Mesenchymal stem cell (in vitro differentiated cells and primary cell): ENCODE results near the gene CAND2. TPM values are rescaled to one million over a fixed set of nuclear protein-coding genes. Genes with fewer than 3 reads are reported as not detected.

Experiments
- DNase-seq: peaks from one replicate; pipeline ENCODE4 v3.0.0-alpha.2; 2013
- H2AFZ ChIP-seq: one replicate; pipeline ENCODE4 v1.6.1; 2013; ENCODE audit warnings: low read depth, mild to moderate bottlenecking, control low read depth, inconsistent platforms, low read length, moderate library complexity
- H2AK5ac ChIP-seq: 2 replicates; pipeline ENCODE4 v1.6.1; 2013; ENCODE audit warnings: low read length, moderate library complexity, mild to moderate bottlenecking, inconsistent platforms; ENCODE audit not compliant: severe bottlenecking
- H2BK120ac ChIP-seq: one replicate; pipeline ENCODE4 v1.6.1; 2013; ENCODE audit warnings: low read depth, mild to moderate bottlenecking, inconsistent platforms, low read length, moderate library complexity
- H2BK12ac ChIP-seq, 2 experiments: one replicate each; pipeline ENCODE4 v1.6.1; 2013; ENCODE audit warnings: inconsistent platforms in 2 of 2, low read length in 2 of 2, mild to moderate bottlenecking in 2 of 2, moderate library complexity in 2 of 2, control low read depth in 1 of 2
- H2BK15ac ChIP-seq: one replicate; pipeline ENCODE4 v1.6.1; 2013; ENCODE audit warnings: mild to moderate bottlenecking, low read depth, inconsistent platforms; ENCODE audit not compliant: poor library complexity, severe bottlenecking
- H2BK5ac ChIP-seq: 2 replicates; pipeline ENCODE4 v1.6.1; 2013; ENCODE audit warnings: low read depth, mild to moderate bottlenecking, low read length, control low read depth, inconsistent platforms; ENCODE audit not compliant: poor library complexity, severe bottlenecking
- H3K14ac ChIP-seq, 2 experiments: one replicate each; pipeline ENCODE4 v1.6.1; 2013; ENCODE audit warnings: inconsistent platforms in 2 of 2, low read length in 2 of 2, control low read depth in 1 of 2, mild to moderate bottlenecking in 1 of 2, moderate library complexity in 1 of 2
- H3K18ac ChIP-seq, 2 experiments: one replicate each; pipeline ENCODE4 v1.6.1; 2013; ENCODE audit warnings: inconsistent platforms in 2 of 2, low read length in 2 of 2, control low read depth in 1 of 2, low read depth in 1 of 2, mild to moderate bottlenecking in 1 of 2
- H3K23ac ChIP-seq, 2 experiments: one replicate each; pipeline ENCODE4 v1.6.1; 2013; ENCODE audit warnings: inconsistent platforms in 2 of 2, low read length in 2 of 2, mild to moderate bottlenecking in 2 of 2, moderate library complexity in 2 of 2, control low read depth in 1 of 2
- H3K27ac ChIP-seq: 2 replicates; pipeline ENCODE4 v1.5.1; 2013; ENCODE audit warnings: mild to moderate bottlenecking, moderate library complexity, low read length, control low read depth, inconsistent platforms; ENCODE audit not compliant: poor library complexity, severe bottlenecking
- H3K27me3 ChIP-seq, 2 experiments: 2 replicates each; pipeline versions ENCODE4 v1.6.1 to v1.7.0; 2013; ENCODE audit warnings: low read length in 2 of 2, mild to moderate bottlenecking in 2 of 2, moderate library complexity in 2 of 2, control low read depth in 1 of 2, inconsistent platforms in 1 of 2; ENCODE audit not compliant: control insufficient read depth in 1 of 2, insufficient read depth in 1 of 2
- H3K36me3 ChIP-seq, 2 experiments: 2 replicates each; pipeline versions ENCODE4 v1.6.1 to v1.7.0; 2013; ENCODE audit warnings: low read length in 2 of 2, control low read depth in 1 of 2, inconsistent platforms in 1 of 2, low read depth in 1 of 2, mild to moderate bottlenecking in 1 of 2; ENCODE audit not compliant: insufficient read depth in 2 of 2, control insufficient read depth in 1 of 2
- H3K4ac ChIP-seq, 2 experiments: one replicate each; pipeline ENCODE4 v1.6.1; 2013; ENCODE audit warnings: inconsistent platforms in 2 of 2, low read length in 2 of 2, mild to moderate bottlenecking in 2 of 2, moderate library complexity in 2 of 2, control low read depth in 1 of 2, low read depth in 1 of 2
- H3K4me1 ChIP-seq: 2 replicates; pipeline ENCODE4 v1.6.1; 2013; ENCODE audit warnings: low read depth, low read length, control low read depth; ENCODE audit not compliant: control insufficient read depth, insufficient read depth
- H3K4me2 ChIP-seq: 2 replicates; pipeline ENCODE4 v1.6.1; 2013; ENCODE audit warnings: low read length, mild to moderate bottlenecking, inconsistent platforms; ENCODE audit not compliant: poor library complexity, severe bottlenecking
- H3K4me3 ChIP-seq, 2 experiments: 2 replicates each; pipeline versions ENCODE4 v1.5.1 to v1.7.0; 2013; ENCODE audit warnings: low read length in 2 of 2, mild to moderate bottlenecking in 2 of 2, control low read depth in 1 of 2, low read depth in 1 of 2; ENCODE audit not compliant: insufficient read depth in 1 of 2
- H3K79me1 ChIP-seq: replicated peaks from 2 replicates; pipeline ENCODE4 v1.6.1; 2013; ENCODE audit warnings: mild to moderate bottlenecking, control low read depth, low read length, inconsistent platforms; ENCODE audit not compliant: poor library complexity, severe bottlenecking
- H3K9ac ChIP-seq: 2 replicates; pipeline ENCODE4 v1.7.0; 2013; ENCODE audit warnings: mild to moderate bottlenecking, low read length, moderate library complexity
- H3K9me3 ChIP-seq: 2 replicates; pipeline ENCODE4 v1.7.0; 2013; ENCODE audit warnings: mild to moderate bottlenecking, low read length; ENCODE audit not compliant: control insufficient read depth
- H4K8ac ChIP-seq: one replicate; pipeline ENCODE4 v1.6.1; 2013; ENCODE audit warnings: inconsistent platforms, mild to moderate bottlenecking, low read length, moderate library complexity
- H4K91ac ChIP-seq: one replicate; pipeline ENCODE4 v1.6.1; 2013; ENCODE audit warnings: mild to moderate bottlenecking, low read length, inconsistent platforms
- WGBS: methylation state at CpG from one replicate; pipeline ENCODE4 v1.1.7; 2013; ENCODE audit warnings: mixed read lengths; 5-methylcytosine and 5-hydroxymethylcytosine counted together
- small RNA-seq: library from polyadenylated mRNA; stranded (forward); fragments of <200 nt; extraction: miRNeasy Mini kit (QIAGEN cat#:217004); gene quantifications from one replicate; pipeline ENCODE3, GENCODE V24; 2013; ENCODE audit warnings: low read depth

Gene CAND2

GRCh38 chr3:12882336-12883310, 86.1 kb downstream of the CAND2 start:
- Histone ChIP-seq H3K27ac (no peak overlapping the region), H2BK5ac (no peak overlapping the region), H3K79me1 (no peaks in the 10 kb centered on the region), H3K4me1 (peaks cover 5% of the 10 kb centered on the region), H3K27me3 (peaks cover 22 to 42% of the 10 kb centered on the region in 2 experiments), H4K91ac (no peak overlapping the region), H2BK120ac (no peak overlapping the region), H2BK12ac (no peak overlapping the region), H3K36me3 (no peaks in the 10 kb centered on the region), H3K9ac (no peak overlapping the region), H2AFZ (no peak overlapping the region), H2AK5ac (no peak overlapping the region), H4K8ac (no peak overlapping the region), H3K9me3 (no peaks in the 10 kb centered on the region), H3K4ac (no peak overlapping the region), H3K23ac (no peak overlapping the region), H2BK15ac (no peak overlapping the region), H3K4me2 (no peak overlapping the region), H3K18ac (no peak overlapping the region), H3K4me3 (no peak overlapping the region), H3K14ac (no peak overlapping the region)
- WGBS, result 95% methylated on average over 62 of the region's 62 CpGs
- DNase-seq, result no peak

- Histone ChIP-seq H3K4me2 (no peak overlapping the region), H2AFZ (no peak overlapping the region), H3K4me3 (no peak overlapping the region), H4K8ac (no peak overlapping the region), H4K91ac (no peak overlapping the region), H3K79me1 (no peaks in the 10 kb centered on the region), H2BK5ac (no peak overlapping the region), H2AK5ac (no peak overlapping the region), H2BK15ac (no peak overlapping the region), H3K14ac (no peak overlapping the region), H3K4ac (no peak overlapping the region), H2BK12ac (no peak overlapping the region), H3K18ac (no peak overlapping the region), H3K4me1 (peaks cover 5% of the 10 kb centered on the region), H3K9me3 (no peaks in the 10 kb centered on the region), H2BK120ac (no peak overlapping the region), H3K27ac (no peak overlapping the region), H3K27me3 (peaks cover 26 to 58% of the 10 kb centered on the region in 2 experiments), H3K23ac (no peak overlapping the region), H3K9ac (no peak overlapping the region), H3K36me3 (no peaks in the 10 kb centered on the region)
- DNase-seq, result no peak
- 80% methylated on average over 11 of the region's 15 CpGs for WGBS
These were observed 87.8 kb downstream of the CAND2 start for GRCh38 chr3:12884186-12884680.

Small RNA genes lying within 50 kb of the gene (small RNA-seq; reads per million reads assigned to genes)
- gene AC034198.1, result not detected
